ENCODE measurements around the gene SIAE.

The SIAE gene

DNA sequence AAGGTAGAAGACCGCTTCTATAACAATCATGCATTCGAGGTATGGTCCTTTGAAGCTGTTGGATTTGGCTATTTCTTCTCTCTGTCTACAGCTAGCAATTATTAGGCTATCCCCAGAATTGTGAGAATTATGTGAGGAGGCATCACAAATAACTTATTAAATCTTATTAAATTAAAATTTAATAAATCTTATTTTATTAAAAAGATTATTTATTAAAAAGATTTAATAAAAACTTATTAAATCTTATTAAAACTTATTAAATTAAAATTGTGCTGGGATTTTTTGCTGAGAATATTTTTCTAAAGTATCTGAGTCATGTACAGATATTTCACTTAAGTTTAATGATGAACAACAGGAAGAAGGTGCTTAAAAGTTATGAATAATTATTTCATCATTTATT, 7.9 kb upstream of the SIAE start:
- TF ChIP-seq, protein P1, sequence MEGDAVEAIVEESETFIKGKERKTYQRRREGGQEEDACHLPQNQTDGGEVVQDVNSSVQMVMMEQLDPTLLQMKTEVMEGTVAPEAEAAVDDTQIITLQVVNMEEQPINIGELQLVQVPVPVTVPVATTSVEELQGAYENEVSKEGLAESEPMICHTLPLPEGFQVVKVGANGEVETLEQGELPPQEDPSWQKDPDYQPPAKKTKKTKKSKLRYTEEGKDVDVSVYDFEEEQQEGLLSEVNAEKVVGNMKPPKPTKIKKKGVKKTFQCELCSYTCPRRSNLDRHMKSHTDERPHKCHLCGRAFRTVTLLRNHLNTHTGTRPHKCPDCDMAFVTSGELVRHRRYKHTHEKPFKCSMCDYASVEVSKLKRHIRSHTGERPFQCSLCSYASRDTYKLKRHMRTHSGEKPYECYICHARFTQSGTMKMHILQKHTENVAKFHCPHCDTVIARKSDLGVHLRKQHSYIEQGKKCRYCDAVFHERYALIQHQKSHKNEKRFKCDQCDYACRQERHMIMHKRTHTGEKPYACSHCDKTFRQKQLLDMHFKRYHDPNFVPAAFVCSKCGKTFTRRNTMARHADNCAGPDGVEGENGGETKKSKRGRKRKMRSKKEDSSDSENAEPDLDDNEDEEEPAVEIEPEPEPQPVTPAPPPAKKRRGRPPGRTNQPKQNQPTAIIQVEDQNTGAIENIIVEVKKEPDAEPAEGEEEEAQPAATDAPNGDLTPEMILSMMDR (IDR thresholded peaks at IDR 0.05) = no peak
- DNase-seq (ENCODE audit: low spot score) = no peak
- H3K4me3 ChIP-seq = no peak overlapping the region
- no peak overlapping the region for H3K27ac ChIP-seq

DNA sequence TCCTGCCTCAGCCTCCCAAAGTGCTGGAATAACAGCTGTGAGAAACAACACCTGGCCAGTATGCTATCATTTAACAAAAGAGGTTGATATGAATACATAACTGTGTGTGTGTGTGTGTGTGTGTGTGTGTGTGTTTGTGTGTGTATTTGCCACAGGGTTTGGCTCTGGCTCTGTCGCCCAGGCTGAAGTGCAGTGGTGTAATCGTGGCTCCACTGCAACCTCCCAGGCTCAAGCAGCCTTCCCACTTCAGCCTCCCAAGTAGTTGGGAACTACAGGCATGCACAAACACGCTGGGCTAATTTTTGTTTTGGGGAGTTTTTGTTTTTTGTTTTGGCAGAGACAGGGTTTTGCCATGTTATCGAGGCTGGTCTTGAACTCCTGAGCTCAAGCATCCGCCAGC, 4.9 kb upstream of the SIAE start:
- DNase-seq (ENCODE audit: low spot score) = no peak
- no peak overlapping the region for H3K4me3 ChIP-seq
- H3K27ac ChIP-seq = no peak overlapping the region
- TF ChIP-seq, protein P1 (IDR thresholded peaks at IDR 0.05) = no peak

DNA sequence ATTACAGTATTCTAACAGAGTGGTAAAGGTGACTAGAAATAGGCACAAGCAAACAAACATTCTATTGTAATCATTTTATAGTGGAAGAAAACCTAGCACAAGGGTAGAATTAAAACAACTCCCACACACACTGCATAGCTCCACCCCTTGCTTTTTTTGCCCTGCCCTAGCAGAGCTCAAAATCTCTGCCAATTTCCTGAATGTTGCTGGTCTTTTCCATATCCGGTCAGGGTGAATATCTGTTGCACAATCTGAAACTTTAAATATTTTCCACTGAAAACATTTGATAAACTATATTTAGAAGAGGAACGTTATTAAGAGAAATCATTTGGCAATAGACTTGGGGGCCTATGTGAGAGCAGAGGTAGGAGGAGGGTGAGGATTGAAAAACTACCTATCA, 2.8 kb upstream of the SIAE start:
- peak overlapping the region; percentile 2 for H3K4me3 ChIP-seq
- peak overlapping the region; percentile 60 to 78 for H3K27ac ChIP-seq
- DNase-seq (ENCODE audit: low spot score) = peak; percentile 76
- TF ChIP-seq, protein P1 (IDR thresholded peaks at IDR 0.05) = no peak

DNA sequence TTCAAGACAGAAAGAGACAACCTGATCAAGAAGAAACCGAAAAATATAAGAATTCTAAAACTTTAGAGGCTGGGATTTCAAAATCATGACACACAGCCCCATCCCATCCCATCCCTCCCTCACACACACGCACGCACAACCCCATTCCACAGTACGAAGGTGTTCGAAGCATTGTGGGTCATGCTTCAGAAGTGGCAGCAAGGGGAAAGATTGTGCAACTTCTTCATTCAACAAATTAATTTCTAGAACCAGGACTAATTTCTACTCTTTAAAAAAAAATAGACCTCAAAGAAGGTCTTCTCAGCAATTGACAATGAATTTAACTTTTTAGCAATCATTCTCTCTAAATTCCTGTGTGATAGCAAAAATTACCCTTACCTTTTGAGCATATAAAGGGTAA, 1.0 kb upstream of the SIAE start:
- DNase-seq (ENCODE audit: low spot score) = no peak
- TF ChIP-seq, protein P1 (IDR thresholded peaks at IDR 0.05) = no peak
- Histone ChIP-seq H3K27ac (peak overlapping the region; percentile 91 to 94), H3K4me3 (peak overlapping the region; percentile 83)

DNA sequence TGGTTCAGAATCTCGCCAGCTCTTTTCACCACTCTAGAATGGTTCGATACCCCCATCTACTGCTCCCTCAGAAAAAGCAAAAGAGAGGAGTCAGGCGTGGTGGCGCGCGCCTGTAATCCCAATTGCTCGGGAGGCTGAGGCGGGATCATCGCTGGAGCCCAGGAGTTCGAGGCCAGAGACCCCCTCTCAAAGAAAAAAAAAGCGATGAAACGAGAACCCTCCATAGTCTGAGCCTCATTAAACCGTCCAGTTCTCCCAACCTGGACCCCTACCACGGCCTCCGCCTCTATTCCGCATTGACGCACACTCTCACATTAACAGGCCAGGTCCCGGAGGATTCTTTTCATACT, 604 bp upstream of the SIAE start:
- DNase-seq (ENCODE audit: low spot score) = no peak
- H3K27ac ChIP-seq = peak overlapping the region; percentile 91 to 94
- TF ChIP-seq, protein P1 (IDR thresholded peaks at IDR 0.05) = no peak
- peak overlapping the region; percentile 83 for H3K4me3 ChIP-seq

DNA sequence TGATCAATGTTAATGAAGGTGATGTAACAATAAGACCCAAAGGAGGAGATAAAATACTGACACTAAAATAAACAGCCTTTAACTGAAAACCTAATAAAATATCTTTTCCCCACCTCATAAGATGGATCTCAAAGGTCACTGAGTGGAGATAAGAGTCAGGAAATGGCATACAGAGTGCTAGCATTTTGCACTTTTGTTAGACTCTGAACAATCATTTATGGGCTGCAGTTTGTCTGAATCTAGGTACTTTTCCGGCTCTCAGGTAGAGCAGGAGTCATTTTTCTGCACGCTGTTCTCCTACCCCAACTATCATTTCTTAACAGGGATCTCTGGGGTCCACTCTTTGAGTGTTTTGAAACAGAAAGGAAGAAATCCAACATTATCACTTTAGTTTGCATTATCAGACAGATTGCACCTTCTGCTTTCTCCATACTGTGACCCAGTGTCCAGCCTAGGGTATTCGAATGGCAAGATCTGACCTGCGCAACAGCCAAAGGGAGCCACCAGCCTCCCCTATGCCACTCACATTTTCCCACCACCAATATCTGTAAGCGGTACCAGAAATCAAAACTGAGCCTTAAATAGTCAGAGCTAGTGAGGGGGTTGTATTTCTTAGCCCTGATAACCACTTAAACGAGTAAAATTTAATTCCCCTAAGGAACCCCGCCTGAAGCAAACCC, 863 bp downstream of the SIAE start:
- DNase-seq (ENCODE audit: low spot score) = no peak
- TF ChIP-seq, protein P1 (IDR thresholded peaks at IDR 0.05) = no peak
- Histone ChIP-seq H3K4me3 (peak overlapping the region; percentile 83), H3K27ac (peak overlapping the region; percentile 91)

DNA sequence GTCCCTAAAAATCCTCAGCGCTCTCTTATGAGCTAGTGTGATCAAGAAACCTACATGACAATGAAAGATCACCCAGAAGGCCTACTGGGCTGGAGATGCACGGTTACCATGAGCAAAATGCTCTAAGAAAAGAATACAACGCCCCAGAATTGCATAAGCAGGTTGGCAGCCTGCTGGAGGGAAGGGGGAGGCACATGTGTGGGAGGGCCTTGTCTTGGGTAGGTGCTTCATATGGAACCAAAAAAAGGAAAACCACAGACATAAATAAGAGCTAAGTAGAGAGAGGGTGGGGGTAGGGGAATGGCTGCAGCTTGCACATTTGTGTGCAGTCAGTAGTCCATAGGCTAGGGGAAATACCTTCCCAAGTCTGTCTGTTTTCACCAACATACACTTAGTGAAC, 2.8 kb downstream of the SIAE start:
- no peak for DNase-seq (ENCODE audit: low spot score)
- TF ChIP-seq, protein P1 (IDR thresholded peaks at IDR 0.05) = no peak
- no peak overlapping the region for H3K4me3 ChIP-seq

More for the DNA sequence above, 2.8 kb downstream of the SIAE start:
- no peak overlapping the region for H3K27ac ChIP-seq

All from coronary artery (tissue), 2 donors.